GM23248 (cell line): ENCODE measurements around the gene TRAF3IP3.

ENCODE experiments used
- EZH2 ChIP-seq: fragments of 200-600 bp; sonication (generic); IDR thresholded peaks from 2 replicates; pipeline ENCODE4 v1.6.1; 2018; ENCODE audit warnings: antibody characterized with exemption, mild to moderate bottlenecking; ENCODE audit not compliant: insufficient read depth, poor library complexity, severe bottlenecking
- EZH2phosphoT487 ChIP-seq: fragments of 200-600 bp; sonication (generic); IDR thresholded peaks from 2 replicates; pipeline ENCODE4 v1.6.1; 2018; ENCODE audit warnings: antibody characterized with exemption, moderate library complexity, mild to moderate bottlenecking, low read depth; ENCODE audit not compliant: insufficient read depth

DNA sequence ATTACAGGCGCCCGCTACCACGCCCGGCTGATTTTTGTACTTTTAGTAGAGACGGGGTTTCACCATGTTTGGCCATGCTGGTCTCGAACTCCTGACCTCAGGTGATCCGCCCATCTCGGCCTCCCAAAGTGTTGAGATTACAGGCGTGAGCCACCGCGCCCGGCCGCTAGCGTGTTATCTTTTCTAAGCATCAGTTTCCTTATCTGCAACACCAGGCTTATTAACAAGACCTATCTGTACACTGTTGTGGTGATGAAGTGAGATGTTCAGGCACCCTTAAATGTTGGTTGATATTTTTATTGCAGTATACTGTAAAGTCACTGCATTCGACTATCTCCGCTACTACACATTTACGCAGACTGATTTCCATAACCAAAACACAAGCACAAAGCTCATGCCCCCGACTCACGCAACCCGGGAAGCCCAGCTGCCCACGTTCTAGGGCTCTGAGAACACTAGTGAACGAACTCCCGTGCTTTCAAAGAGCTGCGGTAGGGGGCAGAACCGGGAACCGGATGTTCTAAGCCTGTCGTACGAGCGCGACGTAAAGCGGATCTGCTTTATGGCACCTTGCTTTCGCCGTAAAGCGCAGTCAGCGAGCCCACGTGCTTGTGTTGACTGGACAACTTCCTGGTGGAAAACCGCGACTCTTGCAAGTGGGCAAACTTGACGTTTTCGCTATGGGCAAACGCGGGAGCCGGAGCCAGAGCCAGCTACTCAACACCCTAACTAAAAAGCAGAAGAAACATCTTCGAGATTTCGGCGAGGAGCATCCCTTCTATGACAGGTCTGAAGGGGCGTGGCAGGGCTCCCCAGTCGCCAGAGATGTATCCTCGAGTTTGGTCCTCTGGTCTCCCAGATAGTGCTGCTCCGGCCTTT is 71.8 kb downstream of the TRAF3IP3 start, which contains the start of gene UTP25:
- TF ChIP-seq EZH2phosphoT487 (no peak), EZH2 (no peak)
